Stimulated activated CD4-positive, alpha-beta T cell treated with anti-CD3 and anti-CD28 coated beads, Interleukin-4, amount 100 ng/mL, for 1 hour (primary cell): ENCODE measurements around the gene DSP.

Experiments
- DNase-seq: peaks from one replicate; pipeline ENCODE4 v3.0.0-alpha.2; 2020

The DSP gene

GRCh38 chr6:7537565-7538174 lies 3.8 kb upstream of the DSP start:
- no peak for DNase-seq

GRCh38 chr6:7538484-7538883 lies 3.0 kb upstream of the DSP start:
- DNase-seq, result no peak

GRCh38 chr6:7540595-7540994 lies 876 bp upstream of the DSP start:
- no peak for DNase-seq

GRCh38 chr6:7542065-7542873 lies 798 bp downstream of the DSP start:
- DNase-seq, result no peak

GRCh38 chr6:7542874-7543624 lies 1.6 kb downstream of the DSP start:
- DNase-seq, result no peak

GRCh38 chr6:7543789-7544424 lies 2.4 kb downstream of the DSP start:
- no peak for DNase-seq

- DNase-seq, result no peak
Measured at GRCh38 chr6:7544597-7544996, 3.1 kb downstream of the DSP start.

GRCh38 chr6:7545316-7546019 lies 4.0 kb downstream of the DSP start:
- no peak for DNase-seq

- DNase-seq, result no peak
Measured at GRCh38 chr6:7546020-7546369, 4.5 kb downstream of the DSP start.

- no peak for DNase-seq
Measured at GRCh38 chr6:7546383-7546782, 4.9 kb downstream of the DSP start.

GRCh38 chr6:7546896-7547295 lies 5.4 kb downstream of the DSP start:
- no peak for DNase-seq

- no peak for DNase-seq
Measured at GRCh38 chr6:7547315-7547714, 5.8 kb downstream of the DSP start.

GRCh38 chr6:7550433-7550801 lies 8.9 kb downstream of the DSP start:
- no peak for DNase-seq

- no peak for DNase-seq
Measured at GRCh38 chr6:7554533-7555275, 13.2 kb downstream of the DSP start.

GRCh38 chr6:7555671-7556070 lies 14.2 kb downstream of the DSP start:
- no peak for DNase-seq

- no peak for DNase-seq
Measured at GRCh38 chr6:7556394-7557106, 15.1 kb downstream of the DSP start.

- DNase-seq, result no peak
Measured at GRCh38 chr6:7557652-7558051, 16.2 kb downstream of the DSP start.

- no peak for DNase-seq
Measured at GRCh38 chr6:7558781-7559180, 17.3 kb downstream of the DSP start.

GRCh38 chr6:7559196-7559595 lies 17.7 kb downstream of the DSP start:
- DNase-seq, result no peak

GRCh38 chr6:7559651-7560385 lies 18.3 kb downstream of the DSP start:
- no peak for DNase-seq
